Esophagus squamous epithelium (tissue), 5 donors: ENCODE data around the gene LLPH. TPM values are rescaled to one million over a fixed set of nuclear protein-coding genes. Genes with fewer than 3 reads are reported as not detected.
"Not testable (repeated sequence)": the region's sequence is repeated elsewhere in the genome, so short reads cannot be mapped to it uniquely, and the experiment has no call there.

Experiments used
- DNase-seq: peaks from one replicate; lab custom pipeline; 2025; lab: John Stamatoyannopoulos, UW
- H3K27ac ChIP-seq, 4 donors: fragments of 200-600 bp; sonication (generic); one replicate each; pipeline ENCODE4 v1.5.1; 2016 to 2019; ENCODE audit warnings: mild to moderate bottlenecking in 1 of 4
- H3K27me3 ChIP-seq, 4 donors: fragments of 200-600 bp; sonication (generic); 1 replicate in 3 of 4; 2 replicates in 1 of 4; pipeline versions ENCODE4 v1.5.1 to v1.6.0; 2017 to 2021; ENCODE audit warnings: antibody characterized with exemption in 1 of 4
- H3K36me3 ChIP-seq, 3 donors: fragments of 200-600 bp; sonication (generic); one replicate each; pipeline ENCODE4 v1.5.1; 2016 to 2019
- H3K4me1 ChIP-seq, 3 donors: fragments of 200-600 bp; sonication (generic); one replicate each; pipeline ENCODE4 v1.5.1; 2017 to 2019
- H3K4me3 ChIP-seq, 4 donors: fragments of 200-600 bp; sonication (generic); 1 replicate in 3 of 4; 2 replicates in 1 of 4; pipeline ENCODE4 v1.5.1; 2016 to 2019; ENCODE audit warnings: mild to moderate bottlenecking in 2 of 4, moderate library complexity in 1 of 4
- H3K9me3 ChIP-seq, 3 donors: fragments of 200-600 bp; sonication (generic); one replicate each; pipeline ENCODE4 v1.5.1; 2016 to 2019
- POLR2A ChIP-seq, 4 donors: fragments of 450-650 bp; IDR thresholded peaks; one replicate each; pipeline ENCODE4 v1.6.1; 2017; ENCODE audit warnings: antibody characterized with exemption in 4 of 4, mild to moderate bottlenecking in 4 of 4, moderate library complexity in 3 of 4
- WGBS, 2 donors: methylation state at CpG; one replicate each; pipeline ENCODE4 v1.1.5; 2018; 5-methylcytosine and 5-hydroxymethylcytosine counted together
- intact Hi-C: fragments of 100-400 bp; cut with DNase I; formaldehyde crosslinking; loops from one replicate; pipeline ENCODE4 v1.15.0; 2022
- total RNA-seq, 4 donors: library from RNA; depleted of rRNA; stranded (reverse); fragments of >200 nt; gene quantifications; one replicate each; pipeline ENCODE4 v1.1.0, GENCODE V29; 2016
- TF ChIP-seq, protein P1 (sequence below), 6 experiments: fragments of 450-650 bp in 4 of 6; fragments of 200-600 bp in 2 of 6; sonication (generic) in 2 of 6; IDR thresholded peaks; one replicate each; pipeline ENCODE4 v1.5.1; 2016 to 2019; ENCODE audit warnings: antibody characterized with exemption in 6 of 6, mild to moderate bottlenecking in 4 of 6, moderate library complexity in 4 of 6
- donor health status: DM: yes; HTN: yes; CAD: no.

Gene LLPH
- total RNA-seq, result 10 to 100 TPM in 2 of 4 donors, 1 to 10 TPM in 2; 3.1 to 15.6 (median 9.1) TPM

DNA sequence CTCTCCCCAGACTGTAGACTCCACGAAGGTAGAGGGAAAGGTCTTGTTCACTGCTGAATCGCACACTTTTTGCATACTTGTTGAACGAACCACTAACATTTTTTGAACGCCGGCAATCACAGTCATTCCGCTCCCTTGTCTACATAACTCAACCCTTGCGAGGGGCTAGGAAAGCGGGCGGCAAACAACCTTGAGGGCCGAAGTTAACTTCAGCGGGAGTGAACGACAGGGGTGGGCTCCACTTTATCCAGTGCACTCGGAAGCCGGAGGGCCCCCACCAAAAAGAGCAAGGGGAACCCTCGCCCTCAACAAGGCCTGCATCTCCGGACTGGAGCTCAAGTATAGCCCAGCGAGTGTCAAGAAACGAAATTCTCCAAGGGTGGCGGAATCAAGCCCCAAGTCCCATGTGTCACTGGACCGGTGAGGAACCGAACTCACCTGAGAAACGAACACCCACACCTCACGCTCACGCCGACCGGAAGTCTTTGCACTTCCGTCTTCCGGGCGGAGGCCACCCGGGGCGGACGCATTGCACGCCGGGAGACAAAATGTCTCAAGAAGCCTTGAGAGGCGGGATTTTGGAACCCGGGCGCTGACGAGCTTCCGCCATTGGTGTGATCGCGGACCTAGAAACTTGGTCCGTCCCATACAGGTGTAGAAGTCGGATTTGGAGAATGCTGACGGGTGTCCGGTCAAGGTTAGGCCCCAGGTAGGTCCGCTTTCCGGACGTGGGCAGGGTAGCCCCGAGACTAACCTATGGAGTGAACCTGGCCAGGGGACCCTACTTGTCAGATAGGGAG is at the start of gene LLPH:
TSS of gene LLPH (minus strand) at position 484 of the 800 bp plus-strand sequence. CDS start 1,644 bp downstream, outside the sequence.
- TF ChIP-seq, protein P1, sequence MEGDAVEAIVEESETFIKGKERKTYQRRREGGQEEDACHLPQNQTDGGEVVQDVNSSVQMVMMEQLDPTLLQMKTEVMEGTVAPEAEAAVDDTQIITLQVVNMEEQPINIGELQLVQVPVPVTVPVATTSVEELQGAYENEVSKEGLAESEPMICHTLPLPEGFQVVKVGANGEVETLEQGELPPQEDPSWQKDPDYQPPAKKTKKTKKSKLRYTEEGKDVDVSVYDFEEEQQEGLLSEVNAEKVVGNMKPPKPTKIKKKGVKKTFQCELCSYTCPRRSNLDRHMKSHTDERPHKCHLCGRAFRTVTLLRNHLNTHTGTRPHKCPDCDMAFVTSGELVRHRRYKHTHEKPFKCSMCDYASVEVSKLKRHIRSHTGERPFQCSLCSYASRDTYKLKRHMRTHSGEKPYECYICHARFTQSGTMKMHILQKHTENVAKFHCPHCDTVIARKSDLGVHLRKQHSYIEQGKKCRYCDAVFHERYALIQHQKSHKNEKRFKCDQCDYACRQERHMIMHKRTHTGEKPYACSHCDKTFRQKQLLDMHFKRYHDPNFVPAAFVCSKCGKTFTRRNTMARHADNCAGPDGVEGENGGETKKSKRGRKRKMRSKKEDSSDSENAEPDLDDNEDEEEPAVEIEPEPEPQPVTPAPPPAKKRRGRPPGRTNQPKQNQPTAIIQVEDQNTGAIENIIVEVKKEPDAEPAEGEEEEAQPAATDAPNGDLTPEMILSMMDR (IDR thresholded peaks at IDR 0.05), result peak in 1 of 6 experiments; percentile 34
- TF ChIP-seq POLR2A (IDR thresholded peaks at IDR 0.05), result peak in 3 of 4 donors; percentile 29 to 61 (median 60)
- WGBS, 2 donors, result 0 to 1% methylated on average over 3 to 41 of the region's 49 CpGs
- Histone ChIP-seq H3K9me3 (no peaks in the 10 kb centered on the region), H3K27ac (peak within 1 kb of the TSS; percentile 75 to 89 (median 80)), H3K4me1 (peaks cover 0 to 35% (median 13%) of the 10 kb centered on the region in 3 donors), H3K4me3 (peak within 1 kb of the TSS; percentile 69 to 96 (median 88)), H3K27me3 (no peaks in the 10 kb centered on the region), H3K36me3 (peaks cover 0 to 40% (median 0%) of the 10 kb centered on the region in 3 donors)
- intact Hi-C loops, result no loop called here
- peak; percentile 64 for DNase-seq

DNA sequence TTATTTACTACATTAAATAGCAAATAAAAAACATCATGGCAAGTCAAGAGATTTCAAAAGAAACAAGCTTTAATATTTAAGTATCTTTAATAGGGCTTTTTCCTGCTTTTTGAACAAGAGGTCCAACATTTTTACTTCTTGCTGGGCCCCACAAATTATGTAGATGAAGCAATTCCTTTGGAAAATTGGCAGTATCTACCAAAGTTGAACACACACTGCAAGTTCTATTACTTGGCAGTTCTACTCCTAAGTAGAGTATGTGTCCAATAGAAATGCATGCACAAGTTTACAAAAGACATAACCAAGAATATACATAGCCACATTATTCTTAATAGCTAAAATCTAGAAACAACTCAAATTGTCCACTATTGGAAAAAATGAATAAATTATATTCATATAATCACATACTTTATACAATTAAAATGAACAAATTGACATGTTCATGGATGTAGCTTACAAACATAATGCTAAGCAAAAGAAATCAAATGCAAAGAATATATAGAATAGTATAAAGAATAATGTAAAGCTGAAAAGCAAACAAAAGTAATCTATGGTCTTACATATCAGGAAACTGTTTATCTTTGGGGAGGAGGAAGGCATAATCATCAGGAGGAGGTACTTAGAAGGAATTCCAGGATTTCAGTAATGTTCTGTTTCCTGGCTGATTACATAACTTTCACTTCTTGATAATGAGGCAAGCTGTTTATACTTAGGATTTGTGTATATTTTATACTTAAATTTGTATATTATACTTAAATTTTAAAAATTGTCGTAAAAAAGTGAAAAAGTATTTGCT is 45.8 kb upstream of the LLPH start:
- Histone ChIP-seq H3K27ac (no peak overlapping the region), H3K36me3 (no peaks in the 10 kb centered on the region), H3K4me1 (peaks cover 0 to 5% (median 0%) of the 10 kb centered on the region in 3 donors), H3K9me3 (no peaks in the 10 kb centered on the region), H3K4me3 (no peak overlapping the region), H3K27me3 (peaks cover 0 to 15% (median 0%) of the 10 kb centered on the region in 4 donors)
- no peak for DNase-seq
- TF ChIP-seq, protein P1 (IDR thresholded peaks at IDR 0.05), result no peak
- no peak for TF ChIP-seq POLR2A (IDR thresholded peaks at IDR 0.05)
- 31 to 55% methylated on average over 1 of the region's 1 CpG for WGBS, 2 donors
- intact Hi-C loops, result no loop called here

DNA sequence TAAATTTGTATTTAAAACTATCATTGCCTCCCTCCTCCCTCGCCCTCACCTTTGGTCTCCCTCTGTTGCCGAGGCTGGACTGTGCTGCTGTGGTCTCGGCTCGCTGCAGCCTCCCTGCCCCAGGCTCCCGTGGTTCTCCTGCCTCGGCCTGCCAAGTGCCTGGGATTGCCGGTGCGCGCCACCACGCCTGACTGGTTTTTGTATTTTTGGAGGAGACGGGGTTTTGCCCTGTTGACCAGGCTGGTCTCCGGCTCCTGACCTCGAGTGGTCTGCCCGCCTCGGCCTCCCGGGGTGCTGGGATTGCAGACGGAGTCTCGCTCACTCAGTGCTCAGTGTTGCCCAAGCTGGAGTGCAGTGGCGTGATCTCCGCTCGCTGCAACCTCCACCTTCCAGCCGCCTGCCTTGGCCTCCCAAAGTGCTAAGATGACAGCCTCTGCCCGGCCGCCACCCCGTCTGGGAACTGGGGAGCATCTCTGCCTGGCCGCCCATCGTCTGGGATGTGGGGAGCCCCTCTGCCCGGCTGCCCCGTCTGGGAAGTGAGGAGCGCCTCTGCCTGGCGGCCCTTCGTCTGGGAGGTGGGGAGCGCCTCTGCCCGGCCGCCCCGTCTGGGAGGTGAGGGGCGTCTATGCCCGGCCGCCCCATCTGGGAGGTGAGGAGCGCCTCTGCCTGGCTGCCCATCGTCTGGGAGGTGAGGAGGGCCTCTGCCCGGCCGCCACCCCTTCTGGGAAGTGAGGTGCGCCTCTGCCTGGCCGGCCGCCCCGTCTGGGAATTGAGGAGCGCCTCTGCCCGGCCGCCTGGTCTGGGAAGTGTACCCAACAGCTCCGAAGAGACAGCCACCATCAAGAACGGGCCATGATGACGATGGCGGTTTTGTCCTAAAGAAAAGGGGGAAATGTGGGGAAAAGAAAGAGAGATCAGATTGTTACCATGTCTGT is 44.1 kb upstream of the LLPH start:
- DNase-seq, H3K36me3 ChIP-seq, H3K27ac ChIP-seq, H3K9me3 ChIP-seq, H3K4me3 ChIP-seq, H3K4me1 ChIP-seq, intact Hi-C loops: not testable (repeated sequence)
- H3K27me3 ChIP-seq, result peaks cover 0 to 13% (median 0%) of the 10 kb centered on the region in 4 donors
- WGBS, 2 donors, result 89% methylated on average over 8 to 23 of the region's 54 CpGs

DNA sequence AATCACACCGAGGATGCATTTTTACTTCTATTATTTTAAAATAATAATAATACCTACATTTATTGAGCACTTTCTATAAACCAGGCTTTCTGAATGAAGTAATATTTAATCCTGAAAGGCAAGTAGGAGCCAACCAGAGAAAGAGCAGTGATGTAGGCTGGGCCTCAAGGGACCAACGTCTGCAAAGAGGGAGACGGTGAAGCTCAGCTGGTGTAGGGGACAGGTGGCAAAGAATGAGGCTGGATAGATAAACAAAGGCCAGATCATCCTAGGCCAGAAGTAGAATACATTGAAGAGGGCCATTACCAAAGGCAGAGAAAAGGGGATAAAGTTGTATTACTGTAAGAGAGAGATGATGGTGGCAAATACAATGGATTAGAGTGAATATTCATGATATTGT is 40.1 kb upstream of the LLPH start:
- 93 to 94% methylated on average over 3 of the region's 3 CpGs for whole genome bisulfite sequencing, 2 donors
- peak overlapping the region in 3 of 4 donors; percentile 98 to 99 (median 99) for H3K27ac ChIP-seq
- H3K4me1 ChIP-seq, result peaks cover 0 to 27% (median 9%) of the 10 kb centered on the region in 3 donors
- intact Hi-C loops, result no loop called here
- no peak for TF ChIP-seq POLR2A (IDR thresholded peaks at IDR 0.05)
- TF ChIP-seq, protein P1 (IDR thresholded peaks at IDR 0.05), result no peak
- no peaks in the 10 kb centered on the region for H3K9me3 ChIP-seq
- peak overlapping the region; percentile 81 to 94 (median 87) for H3K4me3 ChIP-seq
- no peaks in the 10 kb centered on the region for H3K27me3 ChIP-seq
- H3K36me3 ChIP-seq, result peaks cover 0 to 18% (median 0%) of the 10 kb centered on the region in 3 donors
- no peak for DNase-seq
